K562 (cell line): ENCODE results near the gene AMBRA1. TPM values are rescaled to one million over a fixed set of nuclear protein-coding genes. Genes with fewer than 3 reads are reported as not detected.

ENCODE experiments used
- CBX2 ChIP-seq: fragments of 200-600 bp; sonication (generic); IDR thresholded peaks from one replicate; pipeline ENCODE4 v1.6.1; 2012; ENCODE audit warnings: mild to moderate bottlenecking, low read length, inconsistent platforms; ENCODE audit not compliant: insufficient read depth, poor library complexity, severe bottlenecking
- CEBPB ChIP-seq: fragments of 450-650 bp; IDR thresholded peaks from 2 replicates; pipeline ENCODE4 v1.6.1; 2016; ENCODE audit warnings: missing genetic modification characterization, missing compliant biosample characterization
- CHAMP1 ChIP-seq: fragments of 450-650 bp; IDR thresholded peaks from 2 replicates; pipeline ENCODE4 v1.6.1; 2016; ENCODE audit warnings: mild to moderate bottlenecking
- FIP1L1 ChIP-seq: fragments of 200-400 bp; formaldehyde crosslinking; IDR thresholded peaks from 2 replicates; pipeline ENCODE4 v1.6.1; 2018; ENCODE audit warnings: mild to moderate bottlenecking, low read depth, low read length; ENCODE audit not compliant: poor library complexity, severe bottlenecking
- KDM2B ChIP-seq: fragments of 250-450 bp; sonication (Bioruptor Pico); IDR thresholded peaks from 2 replicates; pipeline ENCODE4 v1.8.0; 2021; ENCODE audit warnings: mild to moderate bottlenecking, moderate library complexity
- LARP7 ChIP-seq: fragments of 450-650 bp; IDR thresholded peaks from 2 replicates; pipeline ENCODE4 v1.6.1; 2016
- MBD2 ChIP-seq: sonication (generic); IDR thresholded peaks from 2 replicates; pipeline ENCODE4 v1.6.1; 2016; ENCODE audit warnings: low read depth, borderline replicate concordance
- NRF1 ChIP-seq, 2 experiments: fragments of 450-650 bp; IDR thresholded peaks in 1 of 2; conservative IDR thresholded peaks in 1 of 2; 2 replicates each; pipeline ENCODE4 v1.6.1; 2014; ENCODE audit warnings: mild to moderate bottlenecking in 2 of 2
- OTX1 ChIP-seq: fragments of 450-650 bp; formaldehyde crosslinking; IDR thresholded peaks from 2 replicates; pipeline ENCODE4 v1.4.0; 2022; ENCODE audit warnings: mild to moderate bottlenecking
- RB1 ChIP-seq: fragments of 450-650 bp; IDR thresholded peaks from 2 replicates; pipeline ENCODE4 v1.6.1; 2017; ENCODE audit warnings: low read depth, mild to moderate bottlenecking
- SP1 ChIP-seq: sonication (generic); formaldehyde crosslinking; IDR thresholded peaks from 2 replicates; pipeline ENCODE4 v1.8.1; 2022; ENCODE audit warnings: mild to moderate bottlenecking, missing genetic modification reagents
- TBP ChIP-seq: optimal IDR thresholded peaks from 2 replicates; pipeline ENCODE3; 2011; ENCODE audit warnings: low read depth, low read length, improper control_type of control experiment
- TCF3 ChIP-seq: sonication (generic); formaldehyde crosslinking; IDR thresholded peaks from 2 replicates; pipeline ENCODE4 v1.4.0; 2020; ENCODE audit warnings: mild to moderate bottlenecking, missing genetic modification reagents
- XRCC4 ChIP-seq: IDR thresholded peaks from one replicate; pipeline ENCODE4 v1.6.1; 2011; ENCODE audit not compliant: insufficient read depth, insufficient read length; ENCODE audit errors: extremely low read depth
- ZKSCAN3 ChIP-seq: fragments of 250-450 bp; sonication (Bioruptor Pico); IDR thresholded peaks from 2 replicates; pipeline ENCODE4 v1.4.0; 2020
- ZNF407 ChIP-seq: fragments of 450-650 bp; IDR thresholded peaks from 2 replicates; pipeline ENCODE4 v1.6.1; 2016; ENCODE audit warnings: low read depth
- ZNF41 ChIP-seq: fragments of 250-450 bp; sonication (Bioruptor Pico); conservative IDR thresholded peaks from 2 replicates; pipeline ENCODE4 v1.4.0; 2020; ENCODE audit warnings: mild to moderate bottlenecking
- ZNF431 ChIP-seq: sonication (generic); formaldehyde crosslinking; IDR thresholded peaks from 2 replicates; pipeline ENCODE4 v1.8.0; 2022; ENCODE audit warnings: mild to moderate bottlenecking, missing genetic modification reagents
- ZNF830 ChIP-seq: fragments of 250-450 bp; sonication (Bioruptor Pico); IDR thresholded peaks from 2 replicates; pipeline ENCODE4 v1.5.0; 2021; ENCODE audit warnings: mild to moderate bottlenecking
- polyA plus RNA-seq, 8 experiments: library from polyadenylated mRNA; depleted of rRNA in 4 of 8; stranded (reverse) in 5 of 8; unstranded in 3 of 8; fragments of >200 nt; fragmentation: Nextera tagmentation in 2 of 8; fragmentation: Illumina TruSeq in 1 of 8; extraction: Ambion mirVana in 2 of 8; extraction: Trizol in 1 of 8; gene quantifications; 2 replicates each; pipeline versions ENCODE4 v1.2.1 to v1.2.3, GENCODE V29; 2011 to 2014; ENCODE audit warnings: inconsistent platforms in 1 of 8, missing spikeins in 1 of 8
- total RNA-seq, 7 experiments: library from RNA; depleted of rRNA in 6 of 7; stranded (reverse); fragments of >200 nt in 6 of 7; fragmentation: Illumina TruSeq in 2 of 7; extraction: Trizol in 2 of 7; gene quantifications; 2 replicates each; pipeline versions ENCODE4 v1.2.1 to v1.2.3, GENCODE V29; 2011 to 2021; ENCODE audit warnings: low replicate concordance in 1 of 7

The AMBRA1 gene
- total and polyA plus RNA-seq, 9 of the 15 experiments (the other 6 are each of a cell fraction or from before 2014, with no cell fraction given) = 0.15 to 24.5 (median 13.0) TPM

- TF ChIP-seq ZNF407 = no peak
- peak; percentile 72; the same call in 1 of the 2 replicates for TF ChIP-seq KDM2B
- TF ChIP-seq ZNF830 (CRISPR knock-in tag) = no peak
- TF ChIP-seq CBX2 = no peak
- peak; percentile 57; the same call in 1 of the 2 replicates for TF ChIP-seq CHAMP1
- peak; percentile 77; the same call in 1 of the 2 replicates for TF ChIP-seq ZNF431 (CRISPR knock-in tag)
- peak; percentile 89 for TF ChIP-seq FIP1L1
- no peak for TF ChIP-seq CEBPB (tag)
- no peak for TF ChIP-seq ZNF41 (CRISPR knock-in tag)
- peak in 1 of 2 experiments; percentile 27; a peak in 3 of 4 replicates for TF ChIP-seq NRF1 (conservative IDR thresholded peaks at IDR 0.05 in 1 of 2, IDR thresholded peaks at IDR 0.05 in 1 of 2)
- TF ChIP-seq TBP = no peak
- no peak for TF ChIP-seq XRCC4
- no peak for TF ChIP-seq MBD2
- peak; percentile 90 for TF ChIP-seq RB1
- peak; percentile 44; the same call in 1 of the 2 replicates for TF ChIP-seq SP1 (CRISPR knock-in tag)
- TF ChIP-seq ZKSCAN3 = no peak
- TF ChIP-seq OTX1 (CRISPR knock-in tag) = 0 out of 2 replicates have a peak, but pooled peaks have one; percentile 34
- TF ChIP-seq TCF3 (CRISPR knock-in tag) = 0 out of 2 replicates have a peak, but pooled peaks have one; percentile 32
- no peak for TF ChIP-seq LARP7
Observed at GRCh38 chr11:46392421-46393230, 201.2 kb downstream of the AMBRA1 start (continued).
